GM23338 (cell line): ENCODE results near the gene ZFR2. TPM values are rescaled to one million over a fixed set of nuclear protein-coding genes. Genes with fewer than 3 reads are reported as not detected.

Experiments used
- ATAC-seq: fragments of 200-7000 bp; cut with Tn5 transposase; 3 replicates; pipeline ENCODE4 v1.9.1; 2020
- DNase-seq: peaks from one replicate; pipeline ENCODE4 v3.0.0-alpha.2; 2015; ENCODE audit warnings: low spot score
- H2AFZ ChIP-seq: fragments of 200-600 bp; sonication (generic); 2 replicates; pipeline ENCODE4 v1.8.0; 2016; ENCODE audit warnings: antibody characterized with exemption, mild to moderate bottlenecking, moderate library complexity
- H3F3A ChIP-seq: fragments of 200-600 bp; sonication (generic); replicated peaks from 2 replicates; pipeline ENCODE4 v1.8.0; 2017; ENCODE audit warnings: antibody characterized with exemption, mixed run types, low read depth
- H3K27ac ChIP-seq: fragments of 200-600 bp; sonication (generic); 2 replicates; pipeline ENCODE4 v1.6.1; 2016; ENCODE audit warnings: low read depth
- H3K27me3 ChIP-seq: fragments of 200-600 bp; sonication (generic); 2 replicates; pipeline ENCODE4 v1.8.0; 2016; ENCODE audit warnings: mild to moderate bottlenecking, mixed run types, moderate library complexity; ENCODE audit not compliant: insufficient read depth
- H3K36me3 ChIP-seq: fragments of 200-600 bp; sonication (generic); 2 replicates; pipeline ENCODE4 v1.8.0; 2016; ENCODE audit warnings: mild to moderate bottlenecking; ENCODE audit not compliant: insufficient read depth
- H3K4me1 ChIP-seq: fragments of 200-600 bp; sonication (generic); 2 replicates; pipeline ENCODE4 v1.8.0; 2016; ENCODE audit warnings: mild to moderate bottlenecking, moderate library complexity; ENCODE audit not compliant: insufficient read depth
- H3K4me2 ChIP-seq: fragments of 200-600 bp; sonication (generic); 2 replicates; pipeline ENCODE4 v1.7.1; 2017; ENCODE audit warnings: mixed run types
- H3K4me3 ChIP-seq: fragments of 200-600 bp; sonication (generic); 2 replicates; pipeline ENCODE4 v1.6.1; 2016; ENCODE audit warnings: mixed run types
- H3K79me2 ChIP-seq: fragments of 200-600 bp; sonication (generic); replicated peaks from 2 replicates; pipeline ENCODE4 v1.8.0; 2017; ENCODE audit warnings: mild to moderate bottlenecking; ENCODE audit not compliant: insufficient read depth
- H3K9me2 ChIP-seq: fragments of 200-600 bp; sonication (generic); 2 replicates; pipeline ENCODE4 v1.8.0; 2017; ENCODE audit not compliant: insufficient read depth
- H4K20me1 ChIP-seq: fragments of 200-600 bp; sonication (generic); replicated peaks from 2 replicates; pipeline ENCODE4 v1.8.0; 2017; ENCODE audit warnings: mild to moderate bottlenecking; ENCODE audit not compliant: insufficient read depth
- H3K27ac Mint-ChIP-seq: 2 replicates; pipeline ENCODE4 v1.8.0; 2020; ENCODE audit warnings: inconsistent platforms, mild to moderate bottlenecking, moderate library complexity, mixed read lengths
- H3K27me3 Mint-ChIP-seq: 3 replicates; pipeline ENCODE4 v1.8.0; 2022; ENCODE audit warnings: low read depth, mild to moderate bottlenecking, moderate library complexity, mixed read lengths, inconsistent platforms; ENCODE audit not compliant: insufficient read depth, poor library complexity
- H3K36me3 Mint-ChIP-seq: 3 replicates; pipeline ENCODE4 v1.8.0; 2021; ENCODE audit warnings: low read depth, mild to moderate bottlenecking, inconsistent platforms, moderate library complexity, mixed read lengths
- H3K4me1 Mint-ChIP-seq: 3 replicates; pipeline ENCODE4 v1.8.0; 2020; ENCODE audit warnings: mild to moderate bottlenecking, inconsistent platforms, mixed read lengths
- H3K4me3 Mint-ChIP-seq: 3 replicates; pipeline ENCODE4 v1.8.0; 2021; ENCODE audit warnings: moderate library complexity, mild to moderate bottlenecking, inconsistent platforms, mixed read lengths
- H3K9me3 Mint-ChIP-seq: 3 replicates; pipeline ENCODE4 v1.8.0; 2020; ENCODE audit warnings: moderate library complexity, mild to moderate bottlenecking, inconsistent platforms, mixed read lengths
- CREB1 ChIP-seq: fragments of 250-450 bp; sonication (Bioruptor Pico); IDR thresholded peaks from 2 replicates; pipeline ENCODE4 v1.5.0; 2020; ENCODE audit warnings: low read depth, mild to moderate bottlenecking, moderate library complexity
- EZH2 ChIP-seq: fragments of 200-600 bp; sonication (generic); IDR thresholded peaks from one replicate; pipeline ENCODE4 v1.8.0; 2017; ENCODE audit warnings: antibody characterized with exemption, mild to moderate bottlenecking, low read depth; ENCODE audit not compliant: unreplicated experiment
- EZH2phosphoT487 ChIP-seq: fragments of 200-600 bp; sonication (generic); IDR thresholded peaks from one replicate; pipeline ENCODE4 v1.8.1; 2018; ENCODE audit warnings: antibody characterized with exemption; ENCODE audit not compliant: unreplicated experiment
- JUNB ChIP-seq: IDR thresholded peaks from one replicate; pipeline ENCODE4 v1.6.1; 2016; ENCODE audit warnings: antibody characterized with exemption; ENCODE audit not compliant: unreplicated experiment
- NANOG ChIP-seq: IDR thresholded peaks from 2 replicates; pipeline ENCODE4 v1.6.1; 2016; ENCODE audit warnings: antibody characterized with exemption, borderline replicate concordance
- POLR2AphosphoS5 ChIP-seq: IDR thresholded peaks from 2 replicates; pipeline ENCODE4 v1.6.1; 2016; ENCODE audit warnings: antibody characterized with exemption, low read depth
- STAT1 ChIP-seq: IDR thresholded peaks from one replicate; pipeline ENCODE4 v1.6.1; 2016; ENCODE audit warnings: antibody characterized with exemption; ENCODE audit not compliant: unreplicated experiment
- polyA plus RNA-seq: library from polyadenylated mRNA; unstranded; fragments of >200 nt; fragmentation: Nextera tagmentation; extraction: Ambion mirVana; gene quantifications from 2 replicates; pipeline ENCODE4 v1.2.1, GENCODE V29; 2016
- total RNA-seq: library from RNA; depleted of rRNA; stranded (reverse); fragments of >200 nt; shearing (Covaris generic); gene quantifications from 2 replicates; pipeline ENCODE4 v1.2.3, GENCODE V29; 2014
- TF ChIP-seq, protein P1 (sequence below): IDR thresholded peaks from 2 replicates; pipeline ENCODE4 v1.6.1; 2016; ENCODE audit warnings: antibody characterized with exemption
- TF ChIP-seq, protein P2 (sequence below), 2 experiments: fragments of 200-600 bp in 1 of 2; sonication (generic) in 1 of 2; conservative IDR thresholded peaks; 2 replicates each; pipeline versions ENCODE4 v1.5.1 to v1.6.1; 2016 to 2017; ENCODE audit warnings: antibody characterized with exemption in 2 of 2, low read depth in 2 of 2, mild to moderate bottlenecking in 2 of 2, moderate library complexity in 1 of 2
- TF ChIP-seq, protein P3 (sequence below): IDR thresholded peaks from one replicate; pipeline ENCODE4 v1.6.1; 2018; ENCODE audit warnings: antibody characterized with exemption; ENCODE audit not compliant: unreplicated experiment

ZFR2 gene
- total and polyA plus RNA-seq, 2 experiments from 2014 or later = 15.8 to 31.3 TPM

DNA sequence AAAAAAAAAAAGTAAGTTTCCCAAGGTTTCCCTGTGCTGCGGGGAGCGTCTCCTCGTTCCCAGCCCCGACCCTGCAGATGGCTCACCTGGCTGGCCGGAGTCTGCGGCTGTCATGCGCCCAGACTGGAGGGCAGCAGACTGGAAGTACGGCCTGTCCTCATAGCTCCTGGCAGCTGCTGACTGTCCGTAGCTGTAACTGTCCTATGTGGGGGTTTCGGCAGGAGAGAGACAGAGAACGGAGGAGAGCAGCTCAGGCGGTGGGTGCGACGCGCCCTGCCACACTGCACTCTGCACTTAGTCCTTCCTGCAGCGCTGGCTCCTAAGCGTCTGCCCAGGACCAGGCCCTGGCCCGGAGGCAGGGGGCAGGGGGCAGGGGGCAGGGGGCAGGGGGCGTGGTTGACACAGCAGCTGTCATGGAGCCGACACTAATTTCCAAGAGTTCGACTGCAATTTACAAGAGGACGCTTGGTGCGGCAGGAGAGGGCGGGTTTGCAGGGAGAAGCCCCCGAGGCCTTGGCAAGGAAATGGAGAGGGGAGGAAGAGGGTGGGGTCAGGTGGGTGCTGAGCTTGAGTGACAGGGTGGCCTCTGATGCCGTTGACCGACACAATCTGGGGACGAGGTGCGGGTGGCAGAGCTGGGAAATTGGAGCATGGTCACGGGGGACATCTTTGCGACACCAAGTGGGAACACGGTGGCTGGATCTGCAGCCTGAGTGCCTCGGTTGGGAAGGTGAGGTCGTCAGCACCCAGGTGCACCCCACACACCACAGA lies 35.1 kb downstream of the ZFR2 start:
- Mint-ChIP-seq H3K27me3 (peaks cover 2% of the 10 kb centered on the region), H3K9me3 (peaks cover 17% of the 10 kb centered on the region), H3K27ac (no peak overlapping the region), H3K4me1 (no peaks in the 10 kb centered on the region), H3K36me3 (no peaks in the 10 kb centered on the region), H3K4me3 (no peak overlapping the region)
- no peak for DNase-seq
- Histone ChIP-seq H3K4me1 (no peaks in the 10 kb centered on the region), H3K9me2 (no peaks in the 10 kb centered on the region), H3K27me3 (no peaks in the 10 kb centered on the region), H3K4me2 (no peak overlapping the region), H3K79me2 (no peaks in the 10 kb centered on the region), H4K20me1 (no peaks in the 10 kb centered on the region), H3K27ac (no peak overlapping the region), H3K4me3 (no peak overlapping the region), H3K36me3 (no peaks in the 10 kb centered on the region), H2AFZ (no peak overlapping the region), H3F3A (0 out of 2 replicates have a peak, but pooled peaks cover 3% of the 10 kb centered on the region)
- TF ChIP-seq STAT1 = no peak
- TF ChIP-seq NANOG = no peak
- TF ChIP-seq POLR2AphosphoS5 = no peak
- no peak for TF ChIP-seq CREB1 (CRISPR knock-in tag)
- TF ChIP-seq EZH2 = no peak
- TF ChIP-seq, protein P1, sequence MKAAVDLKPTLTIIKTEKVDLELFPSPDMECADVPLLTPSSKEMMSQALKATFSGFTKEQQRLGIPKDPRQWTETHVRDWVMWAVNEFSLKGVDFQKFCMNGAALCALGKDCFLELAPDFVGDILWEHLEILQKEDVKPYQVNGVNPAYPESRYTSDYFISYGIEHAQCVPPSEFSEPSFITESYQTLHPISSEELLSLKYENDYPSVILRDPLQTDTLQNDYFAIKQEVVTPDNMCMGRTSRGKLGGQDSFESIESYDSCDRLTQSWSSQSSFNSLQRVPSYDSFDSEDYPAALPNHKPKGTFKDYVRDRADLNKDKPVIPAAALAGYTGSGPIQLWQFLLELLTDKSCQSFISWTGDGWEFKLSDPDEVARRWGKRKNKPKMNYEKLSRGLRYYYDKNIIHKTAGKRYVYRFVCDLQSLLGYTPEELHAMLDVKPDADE = no peak
- no peak for TF ChIP-seq EZH2phosphoT487
- TF ChIP-seq JUNB = no peak
- TF ChIP-seq, protein P2, sequence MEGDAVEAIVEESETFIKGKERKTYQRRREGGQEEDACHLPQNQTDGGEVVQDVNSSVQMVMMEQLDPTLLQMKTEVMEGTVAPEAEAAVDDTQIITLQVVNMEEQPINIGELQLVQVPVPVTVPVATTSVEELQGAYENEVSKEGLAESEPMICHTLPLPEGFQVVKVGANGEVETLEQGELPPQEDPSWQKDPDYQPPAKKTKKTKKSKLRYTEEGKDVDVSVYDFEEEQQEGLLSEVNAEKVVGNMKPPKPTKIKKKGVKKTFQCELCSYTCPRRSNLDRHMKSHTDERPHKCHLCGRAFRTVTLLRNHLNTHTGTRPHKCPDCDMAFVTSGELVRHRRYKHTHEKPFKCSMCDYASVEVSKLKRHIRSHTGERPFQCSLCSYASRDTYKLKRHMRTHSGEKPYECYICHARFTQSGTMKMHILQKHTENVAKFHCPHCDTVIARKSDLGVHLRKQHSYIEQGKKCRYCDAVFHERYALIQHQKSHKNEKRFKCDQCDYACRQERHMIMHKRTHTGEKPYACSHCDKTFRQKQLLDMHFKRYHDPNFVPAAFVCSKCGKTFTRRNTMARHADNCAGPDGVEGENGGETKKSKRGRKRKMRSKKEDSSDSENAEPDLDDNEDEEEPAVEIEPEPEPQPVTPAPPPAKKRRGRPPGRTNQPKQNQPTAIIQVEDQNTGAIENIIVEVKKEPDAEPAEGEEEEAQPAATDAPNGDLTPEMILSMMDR (conservative IDR thresholded peaks at IDR 0.05; ENCODE audit: low read depth in 2 of 2) = no peak
- TF ChIP-seq, protein P3, sequence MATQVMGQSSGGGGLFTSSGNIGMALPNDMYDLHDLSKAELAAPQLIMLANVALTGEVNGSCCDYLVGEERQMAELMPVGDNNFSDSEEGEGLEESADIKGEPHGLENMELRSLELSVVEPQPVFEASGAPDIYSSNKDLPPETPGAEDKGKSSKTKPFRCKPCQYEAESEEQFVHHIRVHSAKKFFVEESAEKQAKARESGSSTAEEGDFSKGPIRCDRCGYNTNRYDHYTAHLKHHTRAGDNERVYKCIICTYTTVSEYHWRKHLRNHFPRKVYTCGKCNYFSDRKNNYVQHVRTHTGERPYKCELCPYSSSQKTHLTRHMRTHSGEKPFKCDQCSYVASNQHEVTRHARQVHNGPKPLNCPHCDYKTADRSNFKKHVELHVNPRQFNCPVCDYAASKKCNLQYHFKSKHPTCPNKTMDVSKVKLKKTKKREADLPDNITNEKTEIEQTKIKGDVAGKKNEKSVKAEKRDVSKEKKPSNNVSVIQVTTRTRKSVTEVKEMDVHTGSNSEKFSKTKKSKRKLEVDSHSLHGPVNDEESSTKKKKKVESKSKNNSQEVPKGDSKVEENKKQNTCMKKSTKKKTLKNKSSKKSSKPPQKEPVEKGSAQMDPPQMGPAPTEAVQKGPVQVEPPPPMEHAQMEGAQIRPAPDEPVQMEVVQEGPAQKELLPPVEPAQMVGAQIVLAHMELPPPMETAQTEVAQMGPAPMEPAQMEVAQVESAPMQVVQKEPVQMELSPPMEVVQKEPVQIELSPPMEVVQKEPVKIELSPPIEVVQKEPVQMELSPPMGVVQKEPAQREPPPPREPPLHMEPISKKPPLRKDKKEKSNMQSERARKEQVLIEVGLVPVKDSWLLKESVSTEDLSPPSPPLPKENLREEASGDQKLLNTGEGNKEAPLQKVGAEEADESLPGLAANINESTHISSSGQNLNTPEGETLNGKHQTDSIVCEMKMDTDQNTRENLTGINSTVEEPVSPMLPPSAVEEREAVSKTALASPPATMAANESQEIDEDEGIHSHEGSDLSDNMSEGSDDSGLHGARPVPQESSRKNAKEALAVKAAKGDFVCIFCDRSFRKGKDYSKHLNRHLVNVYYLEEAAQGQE = no peak
- no peak for ATAC-seq
